Tibial nerve (tissue), 4 donors: ENCODE measurements around the gene FAM184A. TPM values are rescaled to one million over a fixed set of nuclear protein-coding genes. Genes with fewer than 3 reads are reported as not detected.
A peak's percentile ranks its signal among the peaks of the same experiment; 100 is the strongest.

Experiments used
- DNase-seq, 2 donors: peaks; one replicate each; pipeline ENCODE4 v3.0.0-alpha.2; 2019; ENCODE audit warnings: low spot score in 2 of 2
- H3K27ac ChIP-seq, 4 donors: fragments of 200-600 bp; sonication (generic) in 3 of 4; one replicate each; pipeline ENCODE4 v1.5.1; 2017 to 2019; ENCODE audit warnings: mild to moderate bottlenecking in 1 of 4
- H3K27me3 ChIP-seq, 2 donors: fragments of 200-600 bp; sonication (generic) in 1 of 2; one replicate each; pipeline versions ENCODE4 v1.5.1 to v1.6.0; 2017 to 2019
- H3K36me3 ChIP-seq, 3 donors: fragments of 200-600 bp; sonication (generic); one replicate each; pipeline ENCODE4 v1.5.1; 2018 to 2019
- H3K4me1 ChIP-seq, 4 donors: fragments of 200-600 bp; sonication (generic) in 3 of 4; one replicate each; pipeline ENCODE4 v1.5.1; 2017 to 2019
- H3K4me3 ChIP-seq, 4 donors: fragments of 200-600 bp; sonication (generic) in 3 of 4; one replicate each; pipeline ENCODE4 v1.5.1; 2017 to 2019; ENCODE audit warnings: mild to moderate bottlenecking in 1 of 4, moderate library complexity in 1 of 4
- H3K9me3 ChIP-seq, 4 donors: fragments of 200-600 bp; sonication (generic) in 3 of 4; one replicate each; pipeline ENCODE4 v1.5.1; 2017 to 2019
- CTCF ChIP-seq, 5 experiments: fragments of 200-600 bp in 3 of 5; fragments of 450-650 bp in 2 of 5; sonication (generic) in 3 of 5; IDR thresholded peaks; one replicate each; pipeline ENCODE4 v1.5.1; 2016 to 2019; ENCODE audit warnings: antibody characterized with exemption in 5 of 5, mild to moderate bottlenecking in 3 of 5, moderate library complexity in 2 of 5
- EP300 ChIP-seq, 2 donors: sonication (generic); formaldehyde crosslinking; IDR thresholded peaks; one replicate each; pipeline ENCODE4 v1.6.1; 2017; ENCODE audit warnings: antibody characterized with exemption in 2 of 2, mild to moderate bottlenecking in 1 of 2
- POLR2A ChIP-seq, 2 donors: fragments of 450-650 bp; IDR thresholded peaks; one replicate each; pipeline ENCODE4 v1.6.1; 2017; ENCODE audit warnings: antibody characterized with exemption in 2 of 2, mild to moderate bottlenecking in 2 of 2, moderate library complexity in 2 of 2
- WGBS, 2 donors: methylation state at CpG; one replicate each; pipeline ENCODE4 v1.1.5; 2018; 5-methylcytosine and 5-hydroxymethylcytosine counted together
- total RNA-seq, 4 donors: library from RNA; depleted of rRNA; stranded (reverse); fragments of >200 nt; gene quantifications; one replicate each; pipeline ENCODE4 v1.1.0, GENCODE V29; 2016

FAM184A gene
- total RNA-seq, 4 donors from 2014 or later, result 3.6 to 11.2 (median 8.3) TPM

- no peak overlapping the region for H3K4me3 ChIP-seq
- DNase-seq, result peak; percentile 82 to 94
- H3K4me1 ChIP-seq, result peaks cover 0 to 19% (median 11%) of the 10 kb centered on the region in 4 donors
- no peaks in the 10 kb centered on the region for H3K27me3 ChIP-seq
- no peaks in the 10 kb centered on the region for H3K36me3 ChIP-seq
- peak overlapping the region in 3 of 4 donors; percentile 36 to 86 (median 74) for H3K27ac ChIP-seq
- no peak for TF ChIP-seq POLR2A (IDR thresholded peaks at IDR 0.05)
- TF ChIP-seq EP300 (IDR thresholded peaks at IDR 0.05), result peak in 1 of 2 donors; percentile 74
- H3K9me3 ChIP-seq, result no peaks in the 10 kb centered on the region
- whole genome bisulfite sequencing, 2 donors, result 16 to 18% methylated on average over 6 of the region's 6 CpGs
Measured at GRCh38 chr6:119096721-119097565, 18.5 kb upstream of the FAM184A start.

- DNase-seq, result no peak
- 54 to 57% methylated on average over 2 of the region's 2 CpGs for WGBS, 2 donors
- Histone ChIP-seq H3K27ac (no peak overlapping the region), H3K4me1 (no peaks in the 10 kb centered on the region), H3K9me3 (no peaks in the 10 kb centered on the region), H3K36me3 (no peaks in the 10 kb centered on the region), H3K4me3 (no peak overlapping the region), H3K27me3 (no peaks in the 10 kb centered on the region)
- TF ChIP-seq CTCF (IDR thresholded peaks at IDR 0.05) (no peak), POLR2A (IDR thresholded peaks at IDR 0.05) (no peak), EP300 (IDR thresholded peaks at IDR 0.05) (no peak)
Measured at GRCh38 chr6:119090256-119090655, 11.8 kb upstream of the FAM184A start.

GRCh38 chr6:119084784-119085183 is 6.3 kb upstream of the FAM184A start:
- Histone ChIP-seq H3K27ac (no peak overlapping the region), H3K27me3 (no peaks in the 10 kb centered on the region), H3K9me3 (peaks cover 0 to 12% (median 0%) of the 10 kb centered on the region in 4 donors), H3K4me3 (no peak overlapping the region), H3K36me3 (no peaks in the 10 kb centered on the region), H3K4me1 (peaks cover 0 to 2% (median 1%) of the 10 kb centered on the region in 4 donors)
- WGBS, 2 donors, result 100% methylated on average over 1 of the region's 1 CpG
- no peak for DNase-seq
- TF ChIP-seq EP300 (IDR thresholded peaks at IDR 0.05), result no peak
- no peak for TF ChIP-seq POLR2A (IDR thresholded peaks at IDR 0.05)
- no peak for TF ChIP-seq CTCF (IDR thresholded peaks at IDR 0.05)

GRCh38 chr6:119083007-119083406 is 4.5 kb upstream of the FAM184A start:
- Histone ChIP-seq H3K9me3 (peaks cover 0 to 12% (median 0%) of the 10 kb centered on the region in 4 donors), H3K4me3 (no peak overlapping the region), H3K36me3 (no peaks in the 10 kb centered on the region), H3K27ac (no peak overlapping the region), H3K27me3 (no peaks in the 10 kb centered on the region), H3K4me1 (peaks cover 0 to 12% (median 3%) of the 10 kb centered on the region in 4 donors)
- 94% methylated on average over 5 of the region's 5 CpGs for WGBS, 2 donors
- TF ChIP-seq CTCF (IDR thresholded peaks at IDR 0.05), result no peak
- no peak for TF ChIP-seq EP300 (IDR thresholded peaks at IDR 0.05)
- TF ChIP-seq POLR2A (IDR thresholded peaks at IDR 0.05), result no peak
- DNase-seq, result no peak

- no peaks in the 10 kb centered on the region for H3K27me3 ChIP-seq
- peak overlapping the region; percentile 27 to 93 (median 57) for H3K27ac ChIP-seq
- DNase-seq, result peak in 1 of 2 donors; percentile 45
- peaks cover 0 to 28% (median 5%) of the 10 kb centered on the region in 4 donors for H3K4me1 ChIP-seq
- H3K9me3 ChIP-seq, result peaks cover 0 to 12% (median 0%) of the 10 kb centered on the region in 4 donors
- H3K4me3 ChIP-seq, result peak overlapping the region; percentile 57 to 90 (median 70)
- no peaks in the 10 kb centered on the region for H3K36me3 ChIP-seq
- 6 to 11% methylated on average over 9 of the region's 9 CpGs for WGBS, 2 donors
- TF ChIP-seq EP300 (IDR thresholded peaks at IDR 0.05) (peak in 1 of 2 donors; percentile 5), POLR2A (IDR thresholded peaks at IDR 0.05) (no peak)
Measured at GRCh38 chr6:119079283-119079809, 882 bp upstream of the FAM184A start.
